Measurements from ENCODE around the gene DNLZ.
"Not testable (repeated sequence)": the region's sequence is repeated elsewhere in the genome, so short reads cannot be mapped to it uniquely, and the experiment has no call there.

Gene DNLZ

GRCh38 chr9:136407911-136408310 is 44.4 kb upstream of the DNLZ start:
- no peak for DNase-seq (ENCODE audit: low read depth)
- TF ChIP-seq, protein P1, sequence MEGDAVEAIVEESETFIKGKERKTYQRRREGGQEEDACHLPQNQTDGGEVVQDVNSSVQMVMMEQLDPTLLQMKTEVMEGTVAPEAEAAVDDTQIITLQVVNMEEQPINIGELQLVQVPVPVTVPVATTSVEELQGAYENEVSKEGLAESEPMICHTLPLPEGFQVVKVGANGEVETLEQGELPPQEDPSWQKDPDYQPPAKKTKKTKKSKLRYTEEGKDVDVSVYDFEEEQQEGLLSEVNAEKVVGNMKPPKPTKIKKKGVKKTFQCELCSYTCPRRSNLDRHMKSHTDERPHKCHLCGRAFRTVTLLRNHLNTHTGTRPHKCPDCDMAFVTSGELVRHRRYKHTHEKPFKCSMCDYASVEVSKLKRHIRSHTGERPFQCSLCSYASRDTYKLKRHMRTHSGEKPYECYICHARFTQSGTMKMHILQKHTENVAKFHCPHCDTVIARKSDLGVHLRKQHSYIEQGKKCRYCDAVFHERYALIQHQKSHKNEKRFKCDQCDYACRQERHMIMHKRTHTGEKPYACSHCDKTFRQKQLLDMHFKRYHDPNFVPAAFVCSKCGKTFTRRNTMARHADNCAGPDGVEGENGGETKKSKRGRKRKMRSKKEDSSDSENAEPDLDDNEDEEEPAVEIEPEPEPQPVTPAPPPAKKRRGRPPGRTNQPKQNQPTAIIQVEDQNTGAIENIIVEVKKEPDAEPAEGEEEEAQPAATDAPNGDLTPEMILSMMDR (IDR thresholded peaks at IDR 0.05; ENCODE audit: low read depth, low read length, missing control alignments): no peak
- in situ Hi-C loops (cut with HindIII; ENCODE audit: low sequenced_read_pairs): no loop called here
- no peak overlapping the region for H3K4me3 ChIP-seq (ENCODE audit: low read depth, low read length)

- DNase-seq (ENCODE audit: low read depth); in situ Hi-C loops (cut with HindIII; ENCODE audit: low sequenced_read_pairs); H3K4me3 ChIP-seq (ENCODE audit: low read depth, low read length): not testable (repeated sequence)
Measured at GRCh38 chr9:136407061-136407460, 43.5 kb upstream of the DNLZ start.

- in situ Hi-C loops (cut with HindIII; ENCODE audit: low sequenced_read_pairs); DNase-seq (ENCODE audit: low read depth); H3K4me3 ChIP-seq (ENCODE audit: low read depth, low read length): not testable (repeated sequence)
Measured at GRCh38 chr9:136405904-136406303, 42.4 kb upstream of the DNLZ start.

DNA sequence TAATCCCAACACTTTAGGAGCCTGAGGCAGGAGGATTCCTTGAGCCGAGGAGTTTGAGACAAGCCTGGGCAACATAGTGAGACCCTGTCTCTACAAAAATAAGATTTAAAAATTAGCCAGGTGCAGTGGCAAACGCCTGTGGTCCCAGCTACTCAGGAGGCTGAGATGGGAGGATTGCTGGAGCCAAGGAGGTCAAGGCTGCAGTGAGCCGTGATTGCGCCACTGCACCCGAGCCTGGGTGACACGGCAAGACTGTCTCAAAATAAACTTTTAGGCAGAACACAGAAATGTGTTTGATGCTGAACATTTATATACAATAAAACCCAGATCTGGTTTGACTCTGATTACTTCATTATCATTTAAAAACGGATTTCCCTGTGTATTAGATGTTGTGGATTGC is 41.9 kb upstream of the DNLZ start:
- DNase-seq (ENCODE audit: low read depth): no peak
- TF ChIP-seq, protein P1 (IDR thresholded peaks at IDR 0.05; ENCODE audit: low read depth, low read length, missing control alignments): no peak
- H3K4me3 ChIP-seq (ENCODE audit: low read depth, low read length): no peak overlapping the region
- in situ Hi-C loops (cut with HindIII; ENCODE audit: low sequenced_read_pairs): no loop called here

DNA sequence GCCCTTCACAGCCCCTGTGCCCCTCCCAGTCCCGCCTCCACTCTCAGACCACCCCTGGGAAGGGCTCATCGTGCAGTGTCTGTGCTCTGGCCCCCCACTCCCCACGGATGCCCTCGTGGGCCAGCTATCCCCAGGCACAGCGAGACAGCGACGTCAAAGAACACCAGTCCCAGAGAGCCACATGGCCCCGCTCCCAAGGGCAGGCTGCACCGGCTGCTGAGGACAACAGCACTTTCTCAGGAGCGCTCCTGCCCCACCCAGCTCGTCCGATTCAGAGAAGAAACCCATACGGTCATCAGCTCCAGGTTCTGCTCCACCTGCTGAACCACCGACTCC is 41.2 kb upstream of the DNLZ start:
- TF ChIP-seq, protein P1 (IDR thresholded peaks at IDR 0.05; ENCODE audit: low read depth, low read length, missing control alignments): no peak
- in situ Hi-C loops (cut with HindIII; ENCODE audit: low sequenced_read_pairs): no loop called here
- no peak for DNase-seq (ENCODE audit: low read depth)
- no peak overlapping the region for H3K4me3 ChIP-seq (ENCODE audit: low read depth, low read length)

DNA sequence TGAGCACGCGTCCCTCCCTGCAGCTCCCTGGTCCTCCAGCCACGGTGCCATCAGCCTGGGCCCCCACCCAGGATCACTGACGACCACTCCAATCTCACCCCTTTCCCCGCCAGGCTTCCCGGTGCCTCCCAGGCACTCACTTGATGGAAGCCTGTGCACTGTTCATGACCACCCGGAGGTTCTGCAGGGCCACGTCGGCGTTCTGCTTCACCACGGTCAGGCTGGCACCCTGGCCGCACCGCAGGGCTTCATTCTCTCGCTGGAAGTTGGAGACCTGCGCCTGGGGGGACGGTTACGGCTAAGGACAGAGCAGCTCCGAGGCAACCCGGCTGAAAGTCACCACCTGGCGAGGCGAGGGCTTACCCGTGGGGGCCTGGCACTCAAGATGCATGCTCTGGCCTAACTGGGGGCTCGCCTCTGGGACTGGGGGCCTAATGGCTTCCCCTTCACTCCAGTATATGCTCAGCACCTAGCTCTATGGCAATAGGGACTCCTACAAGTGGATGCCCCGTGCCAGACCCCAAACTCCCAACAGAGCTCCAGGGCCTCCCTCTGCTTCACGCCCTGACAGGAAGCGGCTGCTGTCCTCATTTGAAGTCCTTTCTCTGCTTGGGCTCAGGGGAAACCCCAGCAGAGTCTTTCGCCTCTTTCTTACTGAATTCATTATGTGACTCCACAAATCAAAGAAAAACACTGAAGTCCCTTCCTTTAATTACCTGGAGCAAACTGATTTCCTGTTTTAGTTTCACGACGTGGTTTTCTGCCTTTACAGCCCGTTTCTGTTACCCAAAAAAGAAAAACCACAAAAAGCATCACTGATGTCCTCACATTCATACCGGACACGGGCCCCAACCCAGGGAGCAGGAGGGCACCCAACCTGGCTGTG is 40.6 kb upstream of the DNLZ start:
- DNase-seq (ENCODE audit: low read depth): no peak
- TF ChIP-seq, protein P1 (IDR thresholded peaks at IDR 0.05; ENCODE audit: low read depth, low read length, missing control alignments): no peak
- no peak overlapping the region for H3K4me3 ChIP-seq (ENCODE audit: low read depth, low read length)
- in situ Hi-C loops (cut with HindIII; ENCODE audit: low sequenced_read_pairs): no loop called here

- in situ Hi-C loops (cut with HindIII; ENCODE audit: low sequenced_read_pairs): no loop called here
- TF ChIP-seq, protein P1 (IDR thresholded peaks at IDR 0.05; ENCODE audit: low read depth, low read length, missing control alignments): no peak
- no peak overlapping the region for H3K4me3 ChIP-seq (ENCODE audit: low read depth, low read length)
- no peak for DNase-seq (ENCODE audit: low read depth)
Measured at GRCh38 chr9:136403538-136403914, 40.0 kb upstream of the DNLZ start.

Measured in astrocyte of the cerebellum (primary cell).